Endodermal cell (in vitro differentiated cells): ENCODE data around the gene EIF5A2. TPM values are rescaled to one million over a fixed set of nuclear protein-coding genes. Genes with fewer than 3 reads are reported as not detected.
"Not testable (repeated sequence)": the region's sequence is repeated elsewhere in the genome, so short reads cannot be mapped to it uniquely, and the experiment has no call there.

ENCODE experiments used
- DNase-seq: peaks from one replicate; pipeline ENCODE4 v3.0.0-alpha.2; 2017
- H3K27ac ChIP-seq: 2 replicates; pipeline ENCODE4 v1.5.1; 2013; ENCODE audit warnings: mild to moderate bottlenecking, low read depth, low read length, moderate library complexity
- H3K27me3 ChIP-seq: 2 replicates; pipeline ENCODE4 v1.6.1; 2013; ENCODE audit warnings: mild to moderate bottlenecking, low read length, moderate library complexity; ENCODE audit not compliant: insufficient read depth, control insufficient read depth, poor library complexity, severe bottlenecking
- H3K36me3 ChIP-seq: 2 replicates; pipeline ENCODE4 v1.7.0; 2013; ENCODE audit warnings: mild to moderate bottlenecking, low read length, moderate library complexity; ENCODE audit not compliant: control insufficient read depth, insufficient read depth
- H3K4me1 ChIP-seq: one replicate; pipeline ENCODE4 v1.7.0; 2013; ENCODE audit warnings: low read length; ENCODE audit not compliant: control insufficient read depth, insufficient read depth
- H3K4me3 ChIP-seq: 2 replicates; pipeline ENCODE4 v1.5.1; 2013; ENCODE audit warnings: mild to moderate bottlenecking, low read length, moderate library complexity
- H3K9ac ChIP-seq: 2 replicates; pipeline ENCODE4 v1.6.1; 2013; ENCODE audit warnings: mild to moderate bottlenecking, low read length, moderate library complexity; ENCODE audit not compliant: poor library complexity, severe bottlenecking; ENCODE audit errors: extremely low read depth
- H3K9me3 ChIP-seq: 2 replicates; pipeline ENCODE4 v1.6.1; 2013; ENCODE audit warnings: mild to moderate bottlenecking, low read length, moderate library complexity; ENCODE audit not compliant: control insufficient read depth
- H3K27ac Mint-ChIP-seq: 2 replicates; pipeline ENCODE4 v1.8.0; 2020; ENCODE audit warnings: mixed read lengths
- H3K27me3 Mint-ChIP-seq: 2 replicates; pipeline ENCODE4 v1.8.0; 2021; ENCODE audit warnings: mild to moderate bottlenecking, mixed read lengths; ENCODE audit not compliant: insufficient read depth
- H3K36me3 Mint-ChIP-seq: 2 replicates; pipeline ENCODE4 v1.8.0; 2020; ENCODE audit warnings: low read depth, mixed read lengths
- H3K4me1 Mint-ChIP-seq: 2 replicates; pipeline ENCODE4 v1.8.0; 2020; ENCODE audit warnings: mixed read lengths
- H3K4me3 Mint-ChIP-seq: 2 replicates; pipeline ENCODE4 v1.8.0; 2020; ENCODE audit warnings: mild to moderate bottlenecking, moderate library complexity, mixed read lengths
- H3K9me3 Mint-ChIP-seq: 2 replicates; pipeline ENCODE4 v1.8.0; 2020; ENCODE audit warnings: mild to moderate bottlenecking, mixed read lengths
- CTCF ChIP-seq: fragments of 200-600 bp; sonication (generic); conservative IDR thresholded peaks from 2 replicates; pipeline ENCODE4 v1.5.0; 2021; ENCODE audit warnings: antibody characterized with exemption, mild to moderate bottlenecking
- whole genome bisulfite sequencing, 2 experiments: methylation state at CpG; one replicate each; pipeline versions ENCODE4 v1.1.5 to v1.1.7; 2013; ENCODE audit warnings: missing lambda C conversion rate in 2 of 2, mixed read lengths in 1 of 2; ENCODE audit not compliant: insufficient coverage in 1 of 2, insufficient read length in 1 of 2; 5-methylcytosine and 5-hydroxymethylcytosine counted together
- total RNA-seq, 2 donors: library from RNA; stranded (reverse); fragmentation: NEBNext Ultra II Directional in 1 of 2; extraction: Animal tissue kit (Norgen Biotek cat#: 25700) in 1 of 2; gene quantifications; 2 replicates in 1 of 2; 3 replicates in 1 of 2; pipeline ENCODE4 v1.2.1, GENCODE V29; 2021

The EIF5A2 gene
- total RNA-seq, 2 donors from 2014 or later, result 8.4 to 12.4 TPM

GRCh38 chr3:170877311-170877710 lies 31.1 kb downstream of the EIF5A2 start:
- H3K9me3 ChIP-seq, H3K36me3 Mint-ChIP-seq, H3K4me1 ChIP-seq, H3K36me3 ChIP-seq, DNase-seq, H3K27me3 Mint-ChIP-seq, H3K9ac ChIP-seq, H3K4me1 Mint-ChIP-seq, H3K4me3 Mint-ChIP-seq, H3K27ac Mint-ChIP-seq, H3K27ac ChIP-seq, H3K27me3 ChIP-seq, H3K4me3 ChIP-seq: not testable (repeated sequence)
- 83 to 96% methylated on average over 2 to 5 of the region's 6 CpGs for WGBS, 2 experiments
- H3K9me3 Mint-ChIP-seq, result peaks cover 11% of the 10 kb centered on the region

GRCh38 chr3:170876537-170876936 lies 31.9 kb downstream of the EIF5A2 start:
- no peak overlapping the region for H3K27ac ChIP-seq
- no peaks in the 10 kb centered on the region for H3K9me3 ChIP-seq
- WGBS, 2 experiments, result 80 to 99% methylated on average over 1 to 2 of the region's 2 CpGs
- Mint-ChIP-seq H3K27ac (no peak overlapping the region), H3K36me3 (no peaks in the 10 kb centered on the region), H3K9me3 (peaks cover 11% of the 10 kb centered on the region), H3K4me3 (no peak overlapping the region), H3K27me3 (no peaks in the 10 kb centered on the region), H3K4me1 (peaks cover 5% of the 10 kb centered on the region)
- no peak overlapping the region for H3K4me3 ChIP-seq
- DNase-seq, result no peak
- H3K36me3 ChIP-seq, result no peaks in the 10 kb centered on the region
- no peaks in the 10 kb centered on the region for H3K4me1 ChIP-seq
- H3K9ac ChIP-seq, result no peak overlapping the region
- TF ChIP-seq CTCF, result no peak
- no peaks in the 10 kb centered on the region for H3K27me3 ChIP-seq

GRCh38 chr3:170869645-170870593 lies 38.5 kb downstream of the EIF5A2 start, which contains the start of gene RPL22L1:
TSS of gene RPL22L1 (minus strand) at chr3:170870195. CDS start at chr3:170870167, 28 bp downstream.
- Mint-ChIP-seq H3K36me3 (peaks cover 25% of the 10 kb centered on the region), H3K4me3 (peak within 1 kb of the TSS; percentile 86), H3K27me3 (no peaks in the 10 kb centered on the region), H3K4me1 (peaks cover 14% of the 10 kb centered on the region), H3K27ac (peak within 1 kb of the TSS; percentile 99), H3K9me3 (peaks cover 6% of the 10 kb centered on the region)
- Histone ChIP-seq H3K36me3 (peaks cover 30% of the 10 kb centered on the region), H3K27ac (peak within 1 kb of the TSS; percentile 88), H3K4me1 (no peaks in the 10 kb centered on the region), H3K9ac (peak within 1 kb of the TSS; percentile 98), H3K4me3 (peak within 1 kb of the TSS; percentile 87), H3K9me3 (no peaks in the 10 kb centered on the region), H3K27me3 (no peaks in the 10 kb centered on the region)
- peak; percentile 27 for TF ChIP-seq CTCF
- WGBS, 2 experiments, result 0 to 1% methylated on average over 42 to 59 of the region's 59 CpGs
- DNase-seq, result peak; percentile 97
